Amniotic epithelial cell (primary cell): ENCODE data around the gene TRIM47.

Source experiments
- DNase-seq: peaks from one replicate; pipeline ENCODE4 v3.0.0-alpha.2; 2010; ENCODE audit warnings: low read depth

TRIM47 gene

GRCh38 chr17:75909051-75909811 lies 30.9 kb upstream of the TRIM47 start:
- no peak for DNase-seq

GRCh38 chr17:75908201-75908600 lies 29.8 kb upstream of the TRIM47 start:
- no peak for DNase-seq

GRCh38 chr17:75906143-75906884 lies 27.9 kb upstream of the TRIM47 start:
- DNase-seq = no peak

GRCh38 chr17:75904749-75905521 lies 26.6 kb upstream of the TRIM47 start, which contains the start of gene MRPL38:
TSS of gene MRPL38 (minus strand) at chr17:75904884. CDS start at chr17:75904875, 9 bp downstream.
- peak; percentile 86 for DNase-seq

- no peak for DNase-seq
Measured at GRCh38 chr17:75902406-75902805, 24.0 kb upstream of the TRIM47 start.

GRCh38 chr17:75901727-75902126 lies 23.3 kb upstream of the TRIM47 start:
- no peak for DNase-seq

GRCh38 chr17:75900691-75901533 lies 22.5 kb upstream of the TRIM47 start:
- no peak for DNase-seq

GRCh38 chr17:75899767-75900468 lies 21.5 kb upstream of the TRIM47 start:
- no peak for DNase-seq

- DNase-seq = no peak
Measured at GRCh38 chr17:75899353-75899752, 21.0 kb upstream of the TRIM47 start.

- DNase-seq = no peak
Measured at GRCh38 chr17:75898791-75899190, 20.4 kb upstream of the TRIM47 start.

GRCh38 chr17:75898065-75898464 lies 19.7 kb upstream of the TRIM47 start:
- DNase-seq = no peak

- no peak for DNase-seq
Measured at GRCh38 chr17:75897160-75898019, 19.0 kb upstream of the TRIM47 start.

GRCh38 chr17:75896415-75897159 lies 18.2 kb upstream of the TRIM47 start, which contains the start of gene TRIM65:
TSS of gene TRIM65 (minus strand) at chr17:75896951. CDS start at chr17:75896937, 14 bp downstream.
- peak; percentile 61 for DNase-seq

- DNase-seq = no peak
Measured at GRCh38 chr17:75895370-75896155, 17.2 kb upstream of the TRIM47 start.

- DNase-seq = no peak
Measured at GRCh38 chr17:75894049-75894733, 15.8 kb upstream of the TRIM47 start.

GRCh38 chr17:75893305-75894048 lies 15.1 kb upstream of the TRIM47 start:
- DNase-seq = no peak
